Fibroblast of skin of left quadriceps (primary cell): ENCODE measurements around the gene CCNJ.

ENCODE experiments used
- DNase-seq, 2 experiments: peaks; one replicate each; pipeline ENCODE4 v3.0.0-alpha.2; 2013; ENCODE audit warnings: low read depth in 2 of 2

Gene CCNJ

DNA sequence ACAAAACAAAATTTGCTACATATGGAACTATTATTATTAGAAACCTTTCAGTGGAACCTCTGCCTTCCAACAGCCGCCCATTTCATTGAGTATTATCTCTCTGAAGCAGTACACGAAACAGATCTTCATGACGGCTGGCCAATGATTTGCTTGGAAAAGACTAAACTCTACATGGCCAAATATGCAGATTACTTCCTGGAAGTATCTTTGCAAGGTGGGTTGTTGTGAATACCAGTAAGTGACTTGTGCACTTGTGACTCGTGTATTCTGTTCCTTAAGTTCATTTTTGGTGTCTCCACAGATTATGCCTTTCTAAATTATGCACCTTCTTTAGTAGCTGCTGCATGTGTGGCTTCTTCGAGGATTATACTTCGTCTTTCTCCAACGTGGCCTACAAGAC, 13.4 kb downstream of the CCNJ start:
- no peak for DNase-seq

DNA sequence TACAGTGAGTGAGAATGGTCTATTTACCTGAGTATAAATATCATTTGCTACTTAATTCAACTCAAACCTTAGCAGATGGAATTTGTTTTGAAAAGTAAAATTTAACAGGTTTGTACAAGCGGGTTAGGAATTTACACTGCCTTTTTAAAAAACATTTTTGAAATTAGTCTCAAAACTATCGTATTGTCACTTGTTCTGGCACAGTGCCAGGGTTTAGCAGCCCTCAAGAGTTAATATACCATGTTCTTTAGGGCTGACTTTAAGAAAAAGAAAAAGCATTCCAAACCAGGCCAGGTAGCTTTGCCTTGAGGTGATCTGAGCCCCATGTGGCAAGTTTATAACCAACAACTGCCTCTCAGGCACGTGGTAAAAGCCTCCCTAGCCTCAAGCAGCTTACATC, 17.8 kb downstream of the CCNJ start:
- DNase-seq: no peak

DNA sequence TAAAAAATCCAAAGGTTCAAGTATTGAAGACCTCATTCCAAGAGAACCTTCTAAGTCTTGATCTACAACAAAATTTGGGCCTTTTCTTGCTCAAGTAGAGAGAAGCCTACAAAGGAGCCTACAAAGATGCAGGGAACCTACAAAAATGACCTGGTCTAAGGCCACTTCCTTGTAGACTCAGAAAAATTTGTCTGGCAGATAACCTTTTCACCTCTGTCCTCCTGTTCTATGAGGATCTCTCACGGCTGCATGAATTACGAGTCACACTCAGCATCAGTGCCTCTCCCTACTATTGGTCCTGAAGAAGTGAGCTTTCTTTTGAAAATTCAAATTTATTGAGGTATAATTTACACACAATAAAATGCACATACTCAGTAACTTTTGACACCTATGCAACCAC, 29.3 kb downstream of the CCNJ start:
- no peak for DNase-seq

DNA sequence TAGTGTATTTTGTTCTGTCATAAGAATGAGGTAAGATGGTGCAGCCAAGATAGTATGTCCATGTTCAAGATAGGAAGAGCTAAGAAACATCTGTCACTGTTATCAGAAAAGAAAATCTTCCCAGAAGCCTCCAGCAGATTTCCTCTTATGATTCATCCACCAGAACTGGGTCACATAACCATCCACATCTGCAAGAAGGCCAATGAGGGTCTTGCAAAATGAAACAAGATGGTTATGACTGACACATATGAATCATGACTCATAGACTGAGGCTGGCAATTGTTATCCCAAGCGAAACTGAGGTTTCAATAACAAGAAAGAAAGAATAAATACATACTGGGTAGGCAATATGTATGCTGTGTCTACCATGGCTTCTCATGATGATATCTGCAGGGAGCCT, 30.3 kb downstream of the CCNJ start:
- DNase-seq: peak; percentile 50 to 55

DNA sequence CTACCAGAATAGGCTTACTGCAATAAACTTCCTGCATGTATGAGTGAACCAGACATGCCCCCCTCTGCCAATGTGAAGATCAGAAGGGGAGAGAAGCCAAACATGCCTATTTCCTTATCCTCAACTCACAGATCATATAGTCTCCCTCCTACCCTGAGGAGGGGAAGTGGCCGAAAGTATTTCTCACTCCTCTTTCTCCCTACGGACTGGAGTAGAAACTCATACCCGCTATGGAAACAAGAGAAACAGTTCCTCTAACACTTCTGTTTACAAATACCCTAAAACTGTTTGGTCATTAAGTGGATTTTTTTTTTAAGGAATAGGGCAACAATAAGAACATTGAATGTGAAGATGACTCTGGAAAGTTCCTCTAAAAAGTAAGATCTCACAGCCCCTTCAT, 31.4 kb downstream of the CCNJ start:
- no peak for DNase-seq

DNA sequence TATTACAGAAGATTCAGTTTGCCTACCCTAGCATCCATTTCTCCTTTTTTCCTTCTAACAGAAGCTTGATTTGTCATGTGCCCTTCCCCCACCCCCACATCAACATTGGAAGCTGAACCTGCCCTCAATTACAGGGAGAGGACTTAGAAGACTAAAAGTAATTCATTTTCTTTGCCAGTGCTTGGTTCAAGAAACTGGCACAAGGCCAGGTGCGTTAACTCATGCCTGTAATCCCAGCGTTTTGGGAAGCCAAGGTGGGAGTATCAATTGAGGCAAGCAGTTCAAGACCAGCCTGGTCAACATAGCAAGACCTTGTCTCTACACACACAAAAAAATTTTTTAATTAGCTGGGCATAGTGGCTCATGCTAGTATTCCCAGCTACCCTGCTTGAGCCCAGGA, 32.6 kb downstream of the CCNJ start:
- DNase-seq: no peak

DNA sequence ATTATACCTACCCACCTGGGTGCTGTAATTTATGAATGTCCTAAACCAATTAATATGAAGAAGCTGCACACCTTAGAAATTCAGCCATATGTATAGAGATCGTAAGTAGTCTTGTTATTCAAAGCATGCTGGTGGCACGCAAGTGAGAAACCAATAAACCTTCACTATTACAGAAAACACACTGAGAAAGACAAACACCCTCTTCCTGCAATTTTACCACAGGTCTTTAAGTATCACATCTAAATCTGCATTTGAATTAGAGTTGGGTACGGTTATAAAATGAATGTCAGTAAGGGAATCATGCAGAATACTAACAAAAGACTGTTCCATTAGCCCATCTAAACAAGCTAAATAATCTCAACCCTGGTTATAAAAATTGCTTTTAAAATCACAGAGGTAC, 33.8 kb downstream of the CCNJ start:
- DNase-seq: no peak

DNA sequence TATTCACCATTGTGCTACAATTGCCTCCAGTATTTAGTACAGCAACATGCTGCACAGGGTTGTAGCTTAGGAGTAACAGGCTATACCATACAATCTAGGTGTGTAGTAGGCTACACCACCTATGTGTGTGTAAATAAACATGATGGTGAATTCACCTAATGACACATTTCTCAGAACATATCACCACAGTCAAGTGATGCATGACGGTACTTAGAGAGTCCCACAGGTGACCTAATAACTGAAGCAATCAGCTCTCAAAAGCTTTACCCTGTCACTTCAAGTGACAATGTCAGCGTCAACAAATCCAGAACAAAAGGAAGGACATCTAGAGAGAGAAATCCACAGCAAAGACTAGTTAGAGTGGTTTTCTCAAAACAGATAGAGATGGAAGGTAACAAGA, 38.8 kb downstream of the CCNJ start:
- no peak for DNase-seq

DNA sequence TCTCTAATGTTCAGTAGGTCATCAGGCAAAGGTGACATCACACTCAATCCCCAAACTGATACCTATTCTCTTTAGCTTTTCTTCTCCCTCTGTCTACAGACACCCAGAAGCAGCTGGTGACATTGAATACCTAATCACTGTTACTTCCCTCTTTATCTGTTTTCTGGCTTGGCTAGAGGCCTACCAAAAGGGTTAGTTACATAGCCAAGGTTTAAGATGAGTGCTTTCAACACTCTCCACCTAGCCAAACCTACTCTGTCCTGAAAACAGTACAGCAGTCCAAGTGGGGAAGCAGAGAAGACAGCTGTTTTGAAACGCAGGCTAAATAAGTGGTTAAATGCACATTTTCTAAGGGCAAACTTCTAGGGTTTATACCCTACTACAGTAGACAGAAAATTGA, 39.4 kb downstream of the CCNJ start:
- DNase-seq: no peak

DNA sequence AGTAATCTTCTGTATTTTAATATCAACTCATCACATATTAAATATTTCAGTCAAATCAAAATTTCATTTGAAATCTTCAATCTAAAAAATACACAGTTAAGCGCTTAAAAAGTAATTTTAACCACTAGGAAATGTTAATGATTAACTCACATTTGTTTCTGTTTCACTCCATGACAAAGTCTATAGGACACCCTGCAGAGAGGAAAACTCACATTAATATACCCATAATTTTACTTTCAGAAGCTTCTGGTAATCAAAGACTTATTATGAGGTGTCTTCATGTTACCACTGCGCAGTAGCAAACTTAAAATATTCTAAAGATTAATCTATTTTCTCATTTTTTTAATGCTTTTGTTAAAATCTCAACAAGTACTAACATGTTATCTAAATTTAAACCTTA, 45.7 kb downstream of the CCNJ start:
- no peak for DNase-seq

DNA sequence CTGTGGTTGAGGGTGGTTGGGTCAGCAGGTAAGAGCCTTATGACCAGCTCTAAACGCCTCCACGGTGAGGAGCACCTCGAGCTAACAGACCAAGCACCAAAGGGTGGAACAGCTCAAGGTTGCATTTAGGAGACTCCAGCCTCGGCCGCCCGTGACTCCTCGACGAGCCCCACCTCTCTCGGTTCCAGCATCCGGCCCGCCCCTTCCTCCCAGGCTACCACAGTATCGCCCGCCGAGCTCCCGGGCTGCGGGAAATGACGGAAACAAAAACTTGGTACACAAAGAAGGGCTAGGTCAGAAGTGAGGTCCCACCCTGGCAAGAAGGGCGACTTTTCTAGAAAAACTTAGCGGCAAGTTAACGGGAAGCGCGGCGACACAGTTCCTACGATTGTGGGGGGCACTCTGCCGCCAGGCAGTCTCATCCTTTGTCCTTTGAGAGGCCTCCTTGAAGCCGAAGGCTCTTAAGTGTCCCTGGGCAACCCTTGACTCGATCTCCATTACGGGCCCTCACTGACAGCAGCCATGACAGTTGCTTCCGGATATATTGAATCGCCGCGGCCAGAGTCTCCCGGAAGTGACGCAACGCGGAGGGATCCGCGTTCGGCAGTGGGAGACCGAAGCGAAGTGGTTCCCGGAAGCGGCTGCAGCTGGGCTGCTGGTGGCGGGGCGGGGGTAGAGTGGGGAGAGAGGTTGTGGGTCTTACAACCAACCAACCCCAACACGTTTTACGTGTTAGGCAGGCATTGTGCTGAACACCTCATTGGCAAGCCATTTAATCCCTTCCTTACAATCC, 46.5 kb downstream of the CCNJ start:
- peak; percentile 93 to 94 for DNase-seq

DNA sequence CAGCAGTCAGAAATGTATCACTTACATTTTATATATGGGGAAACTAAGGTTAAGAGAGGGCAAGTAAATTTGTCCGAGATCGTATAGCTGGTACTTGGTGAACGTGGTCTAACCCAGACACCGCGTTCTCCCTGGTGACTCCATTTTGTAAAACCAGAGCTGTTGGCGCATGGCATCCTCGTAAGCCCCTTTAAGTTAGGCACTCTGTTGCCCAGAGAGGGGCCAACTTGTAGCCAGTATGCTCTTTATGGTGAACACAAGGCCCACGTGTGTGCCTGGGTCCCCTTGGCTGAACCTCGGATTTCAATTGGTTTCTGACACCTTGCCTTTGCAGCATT, 47.0 kb downstream of the CCNJ start:
- no peak for DNase-seq

DNA sequence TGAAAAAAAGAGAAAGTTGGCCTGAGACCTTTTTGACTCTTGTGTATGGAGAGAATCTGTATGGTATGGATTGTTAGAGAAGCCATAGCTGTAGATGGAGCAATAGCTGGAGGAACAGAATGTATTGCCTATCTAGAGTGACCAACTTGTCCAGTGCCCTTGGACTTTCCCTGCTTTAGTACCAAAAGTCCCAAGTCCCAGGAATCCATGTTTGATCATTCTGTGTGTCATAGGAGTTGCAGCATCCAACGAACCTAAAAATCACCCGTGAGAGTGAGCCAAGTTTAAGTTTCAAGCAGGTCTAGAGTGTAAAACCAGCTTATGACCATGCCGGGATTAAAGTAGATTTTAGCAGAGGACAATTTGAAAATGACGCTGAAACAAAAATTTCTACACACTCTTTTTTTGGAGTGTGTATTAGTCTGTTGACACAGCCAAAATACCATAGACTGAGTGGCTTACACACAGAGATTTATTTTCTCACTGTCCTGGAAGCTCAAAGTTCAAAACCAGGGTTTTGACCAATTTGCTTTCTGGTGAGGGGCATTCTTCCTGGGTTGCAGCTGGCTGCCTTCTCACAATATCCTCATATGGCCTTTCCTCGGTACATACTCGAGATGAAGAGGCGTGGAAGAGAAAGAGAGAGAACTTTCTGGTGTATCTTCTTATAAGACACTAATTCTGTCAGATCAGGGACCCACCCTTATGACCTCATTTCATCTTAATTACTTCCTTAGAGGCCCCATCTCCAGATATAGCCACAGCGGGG, 49.8 kb downstream of the CCNJ start:
- DNase-seq: no peak

DNA sequence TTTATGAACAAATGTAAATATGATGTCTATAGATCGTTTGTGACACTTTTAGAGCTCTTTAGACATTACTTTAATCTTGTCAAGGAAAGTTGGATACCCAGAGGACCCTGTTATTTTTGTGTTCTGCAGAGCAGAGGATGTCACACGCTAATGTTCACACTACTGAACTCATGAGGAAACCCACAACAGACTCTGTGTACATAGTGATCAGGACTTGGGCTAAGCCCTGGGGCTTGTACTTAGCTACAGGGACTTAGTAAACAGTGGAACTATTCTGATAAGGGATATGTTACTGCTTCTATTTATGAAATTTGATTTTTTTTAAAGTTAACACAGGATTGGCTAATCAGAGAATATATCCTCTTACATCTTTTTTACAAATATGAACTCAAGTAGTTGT, 50.6 kb downstream of the CCNJ start:
- DNase-seq: no peak

DNA sequence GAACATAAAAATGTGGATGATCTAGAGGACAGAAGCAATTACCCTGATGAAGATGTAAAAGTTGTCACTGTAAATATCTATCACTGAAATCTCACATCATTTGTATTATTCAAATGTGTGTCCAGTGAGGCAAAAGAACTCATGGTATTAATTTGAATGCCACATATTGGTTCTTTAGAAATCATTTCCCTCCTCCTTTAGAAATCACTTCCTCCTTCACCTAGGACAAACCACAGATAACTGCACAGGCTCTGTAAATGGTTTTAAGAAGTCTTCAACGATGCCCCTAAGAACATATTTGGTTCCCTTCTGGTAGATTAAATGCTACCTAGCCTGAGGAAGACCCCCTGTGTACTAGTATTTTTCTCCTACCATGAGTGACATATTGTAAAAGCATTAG, 53.6 kb downstream of the CCNJ start:
- DNase-seq: no peak

DNA sequence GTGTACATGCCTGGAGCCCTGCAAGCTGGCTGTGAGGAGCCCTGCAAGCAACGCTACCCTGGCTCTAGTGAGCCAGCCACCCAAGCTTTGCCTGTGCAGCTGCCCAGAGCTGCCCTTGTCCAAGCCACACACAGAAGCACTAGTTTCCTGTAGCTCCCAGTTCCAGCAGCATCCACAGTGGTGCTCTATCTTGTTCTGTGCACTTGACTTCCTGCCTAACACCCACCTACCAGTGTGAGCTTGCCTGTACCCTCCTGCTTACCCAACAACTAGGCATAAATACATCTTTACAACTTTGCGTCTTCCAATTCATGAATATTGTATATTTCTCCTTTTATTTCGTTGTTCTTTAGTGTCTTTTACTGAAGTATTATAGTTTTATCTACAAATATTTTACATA, 54.5 kb downstream of the CCNJ start:
- no peak for DNase-seq

DNA sequence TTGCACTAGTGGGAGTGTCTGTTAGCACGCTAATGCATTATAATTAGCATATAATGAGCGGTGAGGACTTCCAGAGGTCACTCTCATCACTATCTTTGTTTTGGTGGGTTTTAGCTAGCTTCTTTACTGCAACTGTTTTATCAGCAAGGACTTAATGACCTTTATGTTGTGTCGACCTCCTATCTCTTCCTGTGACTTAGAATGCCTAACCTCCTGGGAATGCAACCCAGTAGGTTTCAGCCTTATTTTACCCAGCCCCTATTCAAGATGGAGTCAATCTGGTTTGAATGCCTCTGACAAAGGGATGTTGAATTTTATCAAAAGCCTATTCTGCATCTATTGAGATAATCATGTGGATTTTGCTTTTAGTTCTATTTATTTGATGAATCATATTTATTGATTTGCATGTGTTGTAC, 64.2 kb downstream of the CCNJ start:
- no peak for DNase-seq
